Esophagus squamous epithelium (tissue), 5 donors: Measurements from ENCODE around the gene PTPRM. TPM values are rescaled to one million over a fixed set of nuclear protein-coding genes. Genes with fewer than 3 reads are reported as not detected.

Experiments
- DNase-seq: peaks from one replicate; lab custom pipeline; 2025; lab: John Stamatoyannopoulos, UW
- H3K27ac ChIP-seq, 4 donors: fragments of 200-600 bp; sonication (generic); one replicate each; pipeline ENCODE4 v1.5.1; 2016 to 2019; ENCODE audit warnings: mild to moderate bottlenecking in 1 of 4
- H3K27me3 ChIP-seq, 4 donors: fragments of 200-600 bp; sonication (generic); 1 replicate in 3 of 4; 2 replicates in 1 of 4; pipeline versions ENCODE4 v1.5.1 to v1.6.0; 2017 to 2021; ENCODE audit warnings: antibody characterized with exemption in 1 of 4
- H3K36me3 ChIP-seq, 3 donors: fragments of 200-600 bp; sonication (generic); one replicate each; pipeline ENCODE4 v1.5.1; 2016 to 2019
- H3K4me1 ChIP-seq, 3 donors: fragments of 200-600 bp; sonication (generic); one replicate each; pipeline ENCODE4 v1.5.1; 2017 to 2019
- H3K4me3 ChIP-seq, 4 donors: fragments of 200-600 bp; sonication (generic); 1 replicate in 3 of 4; 2 replicates in 1 of 4; pipeline ENCODE4 v1.5.1; 2016 to 2019; ENCODE audit warnings: mild to moderate bottlenecking in 2 of 4, moderate library complexity in 1 of 4
- H3K9me3 ChIP-seq, 3 donors: fragments of 200-600 bp; sonication (generic); one replicate each; pipeline ENCODE4 v1.5.1; 2016 to 2019
- POLR2A ChIP-seq, 4 donors: fragments of 450-650 bp; IDR thresholded peaks; one replicate each; pipeline ENCODE4 v1.6.1; 2017; ENCODE audit warnings: antibody characterized with exemption in 4 of 4, mild to moderate bottlenecking in 4 of 4, moderate library complexity in 3 of 4
- WGBS, 2 donors: methylation state at CpG; one replicate each; pipeline ENCODE4 v1.1.5; 2018; 5-methylcytosine and 5-hydroxymethylcytosine counted together
- intact Hi-C: fragments of 100-400 bp; cut with DNase I; formaldehyde crosslinking; loops from one replicate; pipeline ENCODE4 v1.15.0; 2022
- total RNA-seq, 4 donors: library from RNA; depleted of rRNA; stranded (reverse); fragments of >200 nt; gene quantifications; one replicate each; pipeline ENCODE4 v1.1.0, GENCODE V29; 2016
- TF ChIP-seq, protein P1 (sequence below), 6 experiments: fragments of 450-650 bp in 4 of 6; fragments of 200-600 bp in 2 of 6; sonication (generic) in 2 of 6; IDR thresholded peaks; one replicate each; pipeline ENCODE4 v1.5.1; 2016 to 2019; ENCODE audit warnings: antibody characterized with exemption in 6 of 6, mild to moderate bottlenecking in 4 of 6, moderate library complexity in 4 of 6
- donor health status: DM: yes; HTN: yes; CAD: no.

Gene PTPRM
- total RNA-seq, 4 donors from 2014 or later: 6.5 to 38.7 (median 11.1) TPM

DNA sequence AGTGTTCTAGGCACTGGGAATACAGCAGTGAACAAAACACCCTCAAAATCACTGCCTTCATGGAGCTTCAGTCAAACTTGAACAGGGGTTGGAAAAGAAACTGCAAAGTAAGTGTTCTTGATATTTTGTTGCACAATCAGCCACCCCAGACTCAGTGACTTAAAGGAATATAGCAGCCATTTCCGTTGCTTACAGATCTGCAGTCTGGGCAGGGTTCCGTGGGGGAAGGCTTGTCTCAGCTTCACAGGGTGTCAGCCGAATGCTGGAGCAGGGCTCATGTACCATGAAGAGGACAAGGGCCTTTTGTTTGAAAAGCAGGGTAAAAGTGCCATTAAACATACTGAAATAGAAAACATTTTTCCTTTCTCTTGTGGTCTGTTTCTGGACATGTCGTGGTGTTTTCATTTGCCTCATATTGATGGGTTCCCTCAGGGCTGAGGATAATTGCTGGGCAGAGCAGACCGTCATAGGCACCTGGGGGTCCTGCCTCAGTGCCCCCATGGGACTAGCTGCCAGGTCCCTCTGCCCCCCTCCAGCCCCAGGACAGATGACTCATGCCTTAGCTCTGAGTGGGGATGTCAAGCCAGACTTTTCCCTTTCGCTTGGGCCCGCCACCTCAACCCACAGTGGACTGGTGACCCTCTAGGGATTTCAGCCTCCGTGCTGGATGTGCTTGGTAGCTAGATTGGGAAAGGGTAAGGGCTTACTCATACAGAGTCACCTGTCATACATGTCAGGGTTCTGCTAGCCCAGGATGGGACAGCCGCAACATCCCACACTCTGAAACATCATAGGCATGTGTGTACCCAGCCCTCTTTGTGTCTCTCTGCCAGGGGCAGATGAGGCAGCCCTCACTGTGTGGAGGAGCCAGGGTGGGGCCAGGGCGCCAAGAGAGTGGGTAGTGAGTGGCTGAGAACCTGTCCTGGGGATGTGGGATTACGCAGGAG lies 96.5 kb downstream of the PTPRM start:
- DNase-seq: no peak
- 82 to 93% methylated on average over 7 to 8 of the region's 11 CpGs for WGBS, 2 donors
- no peaks in the 10 kb centered on the region for H3K36me3 ChIP-seq
- TF ChIP-seq POLR2A (IDR thresholded peaks at IDR 0.05): no peak
- TF ChIP-seq, protein P1, sequence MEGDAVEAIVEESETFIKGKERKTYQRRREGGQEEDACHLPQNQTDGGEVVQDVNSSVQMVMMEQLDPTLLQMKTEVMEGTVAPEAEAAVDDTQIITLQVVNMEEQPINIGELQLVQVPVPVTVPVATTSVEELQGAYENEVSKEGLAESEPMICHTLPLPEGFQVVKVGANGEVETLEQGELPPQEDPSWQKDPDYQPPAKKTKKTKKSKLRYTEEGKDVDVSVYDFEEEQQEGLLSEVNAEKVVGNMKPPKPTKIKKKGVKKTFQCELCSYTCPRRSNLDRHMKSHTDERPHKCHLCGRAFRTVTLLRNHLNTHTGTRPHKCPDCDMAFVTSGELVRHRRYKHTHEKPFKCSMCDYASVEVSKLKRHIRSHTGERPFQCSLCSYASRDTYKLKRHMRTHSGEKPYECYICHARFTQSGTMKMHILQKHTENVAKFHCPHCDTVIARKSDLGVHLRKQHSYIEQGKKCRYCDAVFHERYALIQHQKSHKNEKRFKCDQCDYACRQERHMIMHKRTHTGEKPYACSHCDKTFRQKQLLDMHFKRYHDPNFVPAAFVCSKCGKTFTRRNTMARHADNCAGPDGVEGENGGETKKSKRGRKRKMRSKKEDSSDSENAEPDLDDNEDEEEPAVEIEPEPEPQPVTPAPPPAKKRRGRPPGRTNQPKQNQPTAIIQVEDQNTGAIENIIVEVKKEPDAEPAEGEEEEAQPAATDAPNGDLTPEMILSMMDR (IDR thresholded peaks at IDR 0.05): no peak
- no peaks in the 10 kb centered on the region for H3K4me1 ChIP-seq
- no peaks in the 10 kb centered on the region for H3K27me3 ChIP-seq
- H3K9me3 ChIP-seq: no peaks in the 10 kb centered on the region
- H3K4me3 ChIP-seq: no peak overlapping the region
- H3K27ac ChIP-seq: no peak overlapping the region
- intact Hi-C loops: no loop called here

DNA sequence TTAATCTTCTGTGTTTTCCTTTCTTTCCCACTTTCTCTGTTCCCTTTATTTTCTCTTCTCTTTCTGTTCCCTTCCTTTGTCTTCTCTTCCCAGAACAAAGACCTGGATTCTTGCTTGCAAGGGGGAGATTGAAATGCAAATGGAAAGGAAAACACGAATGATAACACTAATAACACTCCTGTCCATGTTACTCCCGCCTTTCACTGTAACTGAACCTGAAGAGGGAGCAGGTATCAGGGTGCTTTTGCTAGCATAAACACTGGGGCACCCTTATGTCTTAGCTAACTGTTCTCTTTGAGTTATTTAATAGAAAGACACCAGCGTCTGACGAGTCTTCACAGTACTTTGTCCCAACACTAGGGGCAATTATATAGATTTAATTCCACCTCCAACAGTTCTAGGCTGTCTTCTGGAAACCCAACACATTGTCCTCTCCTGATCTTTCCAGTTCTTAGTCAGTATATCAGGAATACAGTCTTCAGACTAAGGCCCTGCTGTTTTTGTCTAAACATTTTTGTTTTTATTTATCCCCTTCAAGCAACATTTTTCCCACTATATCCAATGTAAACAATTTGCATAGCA lies 99.2 kb downstream of the PTPRM start:
- Histone ChIP-seq H3K27ac (no peak overlapping the region), H3K36me3 (no peaks in the 10 kb centered on the region), H3K4me1 (no peaks in the 10 kb centered on the region), H3K9me3 (no peaks in the 10 kb centered on the region), H3K4me3 (no peak overlapping the region), H3K27me3 (no peaks in the 10 kb centered on the region)
- intact Hi-C loops: no loop called here
- no peak for TF ChIP-seq POLR2A (IDR thresholded peaks at IDR 0.05)
- TF ChIP-seq, protein P1 (IDR thresholded peaks at IDR 0.05): no peak
- DNase-seq: no peak
- WGBS, 2 donors: 80 to 84% methylated on average over 4 of the region's 4 CpGs

DNA sequence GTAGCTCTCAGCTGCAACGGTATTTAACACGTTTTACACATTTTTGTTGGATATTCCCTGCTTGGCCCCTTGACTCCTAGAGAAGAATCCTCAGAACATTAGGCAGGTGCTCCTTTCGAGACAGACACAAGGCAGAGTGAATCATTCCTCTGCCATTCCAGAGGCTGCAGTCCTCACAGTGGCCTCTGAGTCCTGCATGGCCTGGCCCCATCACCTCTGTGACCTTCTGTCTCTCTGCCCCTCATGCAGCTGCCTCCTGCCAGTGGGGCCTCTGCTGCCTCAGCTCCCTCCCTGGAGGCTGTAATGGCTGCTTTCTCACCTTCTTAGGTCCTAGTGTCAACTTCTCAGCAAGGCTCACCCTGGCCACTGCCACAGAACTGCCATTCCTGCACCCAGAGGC lies 101.3 kb downstream of the PTPRM start:
- 73 to 84% methylated on average over 3 of the region's 3 CpGs for WGBS, 2 donors
- TF ChIP-seq POLR2A (IDR thresholded peaks at IDR 0.05): no peak
- TF ChIP-seq, protein P1 (IDR thresholded peaks at IDR 0.05): no peak
- no peaks in the 10 kb centered on the region for H3K36me3 ChIP-seq
- no peak for DNase-seq
- H3K4me3 ChIP-seq: no peak overlapping the region
- no peaks in the 10 kb centered on the region for H3K27me3 ChIP-seq
- no peak overlapping the region for H3K27ac ChIP-seq
- intact Hi-C loops: no loop called here
- no peaks in the 10 kb centered on the region for H3K4me1 ChIP-seq
- H3K9me3 ChIP-seq: no peaks in the 10 kb centered on the region

DNA sequence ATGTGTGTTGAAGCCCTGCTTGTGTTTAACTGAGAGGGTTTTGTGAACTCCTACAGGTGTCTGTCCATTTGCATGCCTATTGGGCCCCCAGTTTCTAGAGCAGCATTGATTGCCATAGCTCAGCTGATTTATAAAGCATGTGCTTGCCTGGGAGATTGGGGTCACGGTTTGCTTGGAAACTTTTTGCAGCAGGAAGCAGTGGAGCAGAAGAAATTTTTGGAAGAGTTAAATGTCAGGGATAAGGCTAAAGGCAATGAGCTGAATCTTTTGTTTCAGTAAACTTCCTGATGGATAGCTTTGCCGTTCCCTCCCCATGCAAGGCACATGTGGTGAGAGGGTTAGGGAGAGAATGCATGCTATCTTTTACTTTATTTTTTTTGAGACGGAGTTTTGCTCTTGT lies 102.2 kb downstream of the PTPRM start:
- intact Hi-C loops: no loop called here
- DNase-seq: no peak
- 73 to 75% methylated on average over 3 of the region's 3 CpGs for WGBS, 2 donors
- TF ChIP-seq POLR2A (IDR thresholded peaks at IDR 0.05): no peak
- TF ChIP-seq, protein P1 (IDR thresholded peaks at IDR 0.05): no peak
- Histone ChIP-seq H3K4me1 (no peaks in the 10 kb centered on the region), H3K9me3 (no peaks in the 10 kb centered on the region), H3K4me3 (no peak overlapping the region), H3K36me3 (no peaks in the 10 kb centered on the region), H3K27ac (no peak overlapping the region), H3K27me3 (no peaks in the 10 kb centered on the region)

DNA sequence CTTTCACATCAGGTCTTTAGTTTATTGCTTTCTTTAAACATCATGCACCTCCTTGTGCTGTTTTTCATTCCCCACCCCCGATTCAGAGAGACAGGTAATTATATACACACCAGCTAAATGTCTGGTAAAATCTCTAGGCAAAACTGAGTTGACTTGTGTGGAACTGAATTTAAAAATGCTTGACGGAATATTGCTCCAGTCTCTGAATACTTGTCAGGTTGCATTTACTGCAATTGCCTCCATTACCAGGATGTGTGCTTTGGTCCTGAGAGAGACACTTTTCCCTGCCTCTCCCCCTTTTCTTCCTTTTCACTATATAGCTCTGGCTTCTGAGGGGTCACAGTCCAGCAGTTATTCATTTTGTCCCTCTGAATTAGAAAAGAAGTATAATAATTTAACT lies 104.0 kb downstream of the PTPRM start:
- no peaks in the 10 kb centered on the region for H3K4me1 ChIP-seq
- no peak for DNase-seq
- H3K27ac ChIP-seq: no peak overlapping the region
- TF ChIP-seq, protein P1 (IDR thresholded peaks at IDR 0.05): no peak
- no peak for TF ChIP-seq POLR2A (IDR thresholded peaks at IDR 0.05)
- H3K9me3 ChIP-seq: no peaks in the 10 kb centered on the region
- no peak overlapping the region for H3K4me3 ChIP-seq
- H3K36me3 ChIP-seq: no peaks in the 10 kb centered on the region
- H3K27me3 ChIP-seq: no peaks in the 10 kb centered on the region
- intact Hi-C loops: no loop called here
- 63 to 68% methylated on average over 2 of the region's 2 CpGs for WGBS, 2 donors
